GM12878 (cell line): ENCODE data around the gene TFDP1. TPM values are rescaled to one million over a fixed set of nuclear protein-coding genes. Genes with fewer than 3 reads are reported as not detected.
A peak's percentile ranks its signal among the peaks of the same experiment; 100 is the strongest.

Experiments
- BACH1 ChIP-seq: fragments of 450-650 bp; IDR thresholded peaks from 2 replicates; pipeline ENCODE4 v1.6.1; 2017; ENCODE audit warnings: mild to moderate bottlenecking, borderline replicate concordance
- CBX5 ChIP-seq: sonication (generic); IDR thresholded peaks from 2 replicates; pipeline ENCODE4 v1.6.1; 2016; ENCODE audit warnings: low read depth, moderate library complexity, mild to moderate bottlenecking, inconsistent platforms
- CEBPB ChIP-seq, 2 experiments: fragments of 150-350 bp in 1 of 2; IDR thresholded peaks; 2 replicates each; pipeline ENCODE4 v1.6.1; 2012 to 2014; ENCODE audit warnings: low read depth in 2 of 2, low read length in 2 of 2, borderline replicate concordance in 1 of 2, inconsistent platforms in 1 of 2
- DPF2 ChIP-seq: fragments of 450-650 bp; IDR thresholded peaks from 2 replicates; pipeline ENCODE4 v1.6.1; 2017; ENCODE audit warnings: mild to moderate bottlenecking
- ESRRA ChIP-seq: IDR thresholded peaks from 2 replicates; pipeline ENCODE4 v1.6.1; 2012; ENCODE audit warnings: mild to moderate bottlenecking, low read length, improper control_type of control experiment
- FOXM1 ChIP-seq: IDR thresholded peaks from 2 replicates; pipeline ENCODE4 v1.6.1; 2012; ENCODE audit warnings: low read depth, mild to moderate bottlenecking, inconsistent platforms, low read length, moderate library complexity
- GATAD2B ChIP-seq: fragments of 450-650 bp; conservative IDR thresholded peaks from 2 replicates; pipeline ENCODE4 v1.6.1; 2017; ENCODE audit warnings: low read depth, mild to moderate bottlenecking, moderate library complexity
- IKZF1 ChIP-seq: fragments of 450-650 bp; conservative IDR thresholded peaks from 2 replicates; pipeline ENCODE4 v1.6.1; 2017; ENCODE audit warnings: antibody characterized with exemption, mild to moderate bottlenecking
- LARP7 ChIP-seq: fragments of 450-650 bp; IDR thresholded peaks from 2 replicates; pipeline ENCODE4 v1.6.1; 2017; ENCODE audit warnings: mild to moderate bottlenecking
- NR2F1 ChIP-seq: fragments of 450-650 bp; conservative IDR thresholded peaks from 2 replicates; pipeline ENCODE4 v1.6.1; 2017; ENCODE audit warnings: mild to moderate bottlenecking
- PML ChIP-seq: IDR thresholded peaks from 2 replicates; pipeline ENCODE4 v1.6.1; 2012; ENCODE audit warnings: low read length, inconsistent platforms
- POLR2A ChIP-seq: IDR thresholded peaks from 2 replicates; pipeline ENCODE4 v1.6.1; 2011; ENCODE audit warnings: low read depth, mild to moderate bottlenecking, low read length
- RUNX3 ChIP-seq: IDR thresholded peaks from 2 replicates; pipeline ENCODE4 v1.6.1; 2012; ENCODE audit warnings: low read length, inconsistent platforms
- SMAD1 ChIP-seq: fragments of 450-650 bp; IDR thresholded peaks from 2 replicates; pipeline ENCODE4 v1.6.1; 2018; ENCODE audit warnings: mild to moderate bottlenecking, low read depth; ENCODE audit not compliant: partially characterized antibody
- SMC3 ChIP-seq: IDR thresholded peaks from 2 replicates; pipeline ENCODE4 v1.6.1; 2011; ENCODE audit warnings: low read length, improper control_type of control experiment, borderline replicate concordance
- SPI1 ChIP-seq: IDR thresholded peaks from 2 replicates; pipeline ENCODE4 v1.6.1; 2011; ENCODE audit warnings: low read depth, mild to moderate bottlenecking, low read length, moderate library complexity, borderline replicate concordance; ENCODE audit not compliant: insufficient read depth
- SUPT20H ChIP-seq: IDR thresholded peaks from 2 replicates; pipeline ENCODE4 v1.6.1; 2011; ENCODE audit warnings: low read depth, mild to moderate bottlenecking, low read length, moderate library complexity, borderline replicate concordance; ENCODE audit not compliant: control insufficient read depth
- TCF3 ChIP-seq: IDR thresholded peaks from 2 replicates; pipeline ENCODE4 v1.6.1; 2012; ENCODE audit warnings: low read depth, mild to moderate bottlenecking, low read length, borderline replicate concordance; ENCODE audit not compliant: insufficient read depth
- YY1 ChIP-seq: IDR thresholded peaks from 2 replicates; pipeline ENCODE4 v1.6.1; 2011; ENCODE audit warnings: low read depth, mild to moderate bottlenecking, low read length
- ZNF24 ChIP-seq: fragments of 450-650 bp; IDR thresholded peaks from 2 replicates; pipeline ENCODE4 v1.6.1; 2017; ENCODE audit warnings: antibody characterized with exemption, mild to moderate bottlenecking
- ZNF384 ChIP-seq: IDR thresholded peaks from 2 replicates; pipeline ENCODE4 v1.6.1; 2012; ENCODE audit warnings: low read depth, mild to moderate bottlenecking, low read length, improper control_type of control experiment, borderline replicate concordance
- ZSCAN29 ChIP-seq: fragments of 450-650 bp; IDR thresholded peaks from 2 replicates; pipeline ENCODE4 v1.6.1; 2017; ENCODE audit warnings: mild to moderate bottlenecking, moderate library complexity
- polyA plus RNA-seq, 11 experiments: library from polyadenylated mRNA; depleted of rRNA in 4 of 11; unstranded in 6 of 11; stranded (reverse) in 5 of 11; fragments of >200 nt; fragmentation: Nextera tagmentation in 4 of 11; fragmentation: Illumina TruSeq in 1 of 11; extraction: Ambion mirVana in 4 of 11; extraction: Trizol in 1 of 11; gene quantifications; 1 replicate in 1 of 11; 2 replicates in 10 of 11; pipeline versions ENCODE4 v1.2.1 to v1.2.3, GENCODE V29; 2011 to 2016; ENCODE audit warnings: inconsistent platforms in 2 of 11, missing spikeins in 2 of 11, low read depth in 1 of 11
- total RNA-seq, 4 experiments: library from RNA; depleted of rRNA in 3 of 4; stranded (reverse); fragments of >200 nt in 3 of 4; fragmentation: Illumina TruSeq in 1 of 4; extraction: Trizol in 1 of 4; gene quantifications; 2 replicates each; pipeline versions ENCODE4 v1.2.1 to v1.2.3, GENCODE V29; 2013 to 2021
- TF ChIP-seq, protein P1 (sequence below): fragments of 450-650 bp; conservative IDR thresholded peaks from 2 replicates; pipeline ENCODE4 v1.6.1; 2017; ENCODE audit warnings: mild to moderate bottlenecking, moderate library complexity
- TF ChIP-seq, protein P2 (sequence below): fragments of 450-650 bp; IDR thresholded peaks from 2 replicates; pipeline ENCODE4 v1.6.1; 2016; ENCODE audit warnings: mild to moderate bottlenecking
- TF ChIP-seq, protein P3 (sequence below): fragments of 450-650 bp; IDR thresholded peaks from 2 replicates; pipeline ENCODE4 v1.6.1; 2017; ENCODE audit warnings: mild to moderate bottlenecking, moderate library complexity

The TFDP1 gene
- total and polyA plus RNA-seq, 10 of the 15 experiments (the other 5 are each of a cell fraction or from before 2014, with no cell fraction given), result 37.7 to 254 (median 119) TPM

DNA sequence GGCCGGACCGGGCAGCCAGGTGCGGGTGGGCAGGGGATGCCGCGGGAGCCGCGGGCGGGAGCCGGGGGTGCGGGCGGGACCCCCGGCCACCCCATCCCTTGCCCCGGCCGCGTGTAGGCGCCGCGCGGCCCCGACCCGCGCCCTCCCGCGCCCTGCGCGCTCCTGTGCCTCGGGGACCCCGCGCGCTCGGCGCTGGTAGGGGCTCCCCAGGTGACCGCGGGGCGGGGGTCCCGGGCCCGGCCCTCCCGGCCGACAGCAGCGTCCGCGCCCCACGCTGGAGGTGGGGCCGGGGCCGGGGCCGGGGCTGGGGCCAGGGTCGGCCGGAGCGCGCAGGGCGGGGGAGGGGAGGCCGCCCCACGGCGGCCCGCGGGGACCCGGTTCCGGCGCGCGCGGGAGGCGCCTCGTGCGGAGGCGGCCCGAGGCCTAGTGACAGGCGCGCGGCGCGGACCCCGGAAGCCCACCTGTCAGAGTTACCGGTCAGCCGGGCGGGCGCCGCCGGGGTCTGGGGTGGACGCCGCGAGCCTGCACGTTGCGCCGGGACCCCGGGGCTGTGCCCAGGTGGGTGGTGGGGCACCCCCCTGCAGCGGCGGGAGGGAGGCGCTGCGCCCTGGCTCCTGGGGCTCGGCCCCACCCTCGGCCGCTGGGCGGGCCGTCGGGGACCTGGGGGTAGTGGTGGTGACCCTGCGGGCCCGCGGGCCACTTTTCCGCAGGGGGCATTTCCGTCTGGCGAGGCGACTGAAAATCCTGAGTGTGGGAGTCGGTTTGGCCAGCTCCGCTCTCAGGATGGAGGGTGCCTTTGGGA lies 518 bp downstream of the TFDP1 start (continued):
- TF ChIP-seq, protein P1, sequence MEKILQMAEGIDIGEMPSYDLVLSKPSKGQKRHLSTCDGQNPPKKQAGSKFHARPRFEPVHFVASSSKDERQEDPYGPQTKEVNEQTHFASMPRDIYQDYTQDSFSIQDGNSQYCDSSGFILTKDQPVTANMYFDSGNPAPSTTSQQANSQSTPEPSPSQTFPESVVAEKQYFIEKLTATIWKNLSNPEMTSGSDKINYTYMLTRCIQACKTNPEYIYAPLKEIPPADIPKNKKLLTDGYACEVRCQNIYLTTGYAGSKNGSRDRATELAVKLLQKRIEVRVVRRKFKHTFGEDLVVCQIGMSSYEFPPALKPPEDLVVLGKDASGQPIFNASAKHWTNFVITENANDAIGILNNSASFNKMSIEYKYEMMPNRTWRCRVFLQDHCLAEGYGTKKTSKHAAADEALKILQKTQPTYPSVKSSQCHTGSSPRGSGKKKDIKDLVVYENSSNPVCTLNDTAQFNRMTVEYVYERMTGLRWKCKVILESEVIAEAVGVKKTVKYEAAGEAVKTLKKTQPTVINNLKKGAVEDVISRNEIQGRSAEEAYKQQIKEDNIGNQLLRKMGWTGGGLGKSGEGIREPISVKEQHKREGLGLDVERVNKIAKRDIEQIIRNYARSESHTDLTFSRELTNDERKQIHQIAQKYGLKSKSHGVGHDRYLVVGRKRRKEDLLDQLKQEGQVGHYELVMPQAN, result peak; percentile 85
- no peak for TF ChIP-seq PML
- TF ChIP-seq BACH1, result peak; percentile 22; the same call in 1 of the 2 replicates
- TF ChIP-seq RUNX3, result 0 out of 2 replicates have a peak, but pooled peaks have one; percentile 3
- no peak for TF ChIP-seq ZNF24
- no peak for TF ChIP-seq CBX5
- TF ChIP-seq IKZF1, result peak; percentile 50; the same call in 1 of the 2 replicates
- TF ChIP-seq TCF3, result 0 out of 2 replicates have a peak, but pooled peaks have one; percentile 18
- no peak for TF ChIP-seq SMAD1
- 0 out of 2 replicates have a peak, but pooled peaks have one; percentile 35 for TF ChIP-seq ZSCAN29
- peak; percentile 59 for TF ChIP-seq DPF2
- TF ChIP-seq POLR2A, result peak; percentile 53
- TF ChIP-seq YY1, result 0 out of 2 replicates have a peak, but pooled peaks have one; percentile 15
- TF ChIP-seq, protein P2, sequence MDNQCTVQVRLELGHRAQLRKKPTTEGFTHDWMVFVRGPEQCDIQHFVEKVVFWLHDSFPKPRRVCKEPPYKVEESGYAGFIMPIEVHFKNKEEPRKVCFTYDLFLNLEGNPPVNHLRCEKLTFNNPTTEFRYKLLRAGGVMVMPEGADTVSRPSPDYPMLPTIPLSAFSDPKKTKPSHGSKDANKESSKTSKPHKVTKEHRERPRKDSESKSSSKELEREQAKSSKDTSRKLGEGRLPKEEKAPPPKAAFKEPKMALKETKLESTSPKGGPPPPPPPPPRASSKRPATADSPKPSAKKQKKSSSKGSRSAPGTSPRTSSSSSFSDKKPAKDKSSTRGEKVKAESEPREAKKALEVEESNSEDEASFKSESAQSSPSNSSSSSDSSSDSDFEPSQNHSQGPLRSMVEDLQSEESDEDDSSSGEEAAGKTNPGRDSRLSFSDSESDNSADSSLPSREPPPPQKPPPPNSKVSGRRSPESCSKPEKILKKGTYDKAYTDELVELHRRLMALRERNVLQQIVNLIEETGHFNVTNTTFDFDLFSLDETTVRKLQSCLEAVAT, result no peak
- TF ChIP-seq SPI1, result no peak
- TF ChIP-seq FOXM1, result no peak
- no peak for TF ChIP-seq SUPT20H
- peak; percentile 70 for TF ChIP-seq NR2F1
- TF ChIP-seq LARP7, result peak; percentile 80
- no peak for TF ChIP-seq ZNF384
- TF ChIP-seq GATAD2B, result peak; percentile 85
- TF ChIP-seq ESRRA, result no peak
- TF ChIP-seq, protein P3, sequence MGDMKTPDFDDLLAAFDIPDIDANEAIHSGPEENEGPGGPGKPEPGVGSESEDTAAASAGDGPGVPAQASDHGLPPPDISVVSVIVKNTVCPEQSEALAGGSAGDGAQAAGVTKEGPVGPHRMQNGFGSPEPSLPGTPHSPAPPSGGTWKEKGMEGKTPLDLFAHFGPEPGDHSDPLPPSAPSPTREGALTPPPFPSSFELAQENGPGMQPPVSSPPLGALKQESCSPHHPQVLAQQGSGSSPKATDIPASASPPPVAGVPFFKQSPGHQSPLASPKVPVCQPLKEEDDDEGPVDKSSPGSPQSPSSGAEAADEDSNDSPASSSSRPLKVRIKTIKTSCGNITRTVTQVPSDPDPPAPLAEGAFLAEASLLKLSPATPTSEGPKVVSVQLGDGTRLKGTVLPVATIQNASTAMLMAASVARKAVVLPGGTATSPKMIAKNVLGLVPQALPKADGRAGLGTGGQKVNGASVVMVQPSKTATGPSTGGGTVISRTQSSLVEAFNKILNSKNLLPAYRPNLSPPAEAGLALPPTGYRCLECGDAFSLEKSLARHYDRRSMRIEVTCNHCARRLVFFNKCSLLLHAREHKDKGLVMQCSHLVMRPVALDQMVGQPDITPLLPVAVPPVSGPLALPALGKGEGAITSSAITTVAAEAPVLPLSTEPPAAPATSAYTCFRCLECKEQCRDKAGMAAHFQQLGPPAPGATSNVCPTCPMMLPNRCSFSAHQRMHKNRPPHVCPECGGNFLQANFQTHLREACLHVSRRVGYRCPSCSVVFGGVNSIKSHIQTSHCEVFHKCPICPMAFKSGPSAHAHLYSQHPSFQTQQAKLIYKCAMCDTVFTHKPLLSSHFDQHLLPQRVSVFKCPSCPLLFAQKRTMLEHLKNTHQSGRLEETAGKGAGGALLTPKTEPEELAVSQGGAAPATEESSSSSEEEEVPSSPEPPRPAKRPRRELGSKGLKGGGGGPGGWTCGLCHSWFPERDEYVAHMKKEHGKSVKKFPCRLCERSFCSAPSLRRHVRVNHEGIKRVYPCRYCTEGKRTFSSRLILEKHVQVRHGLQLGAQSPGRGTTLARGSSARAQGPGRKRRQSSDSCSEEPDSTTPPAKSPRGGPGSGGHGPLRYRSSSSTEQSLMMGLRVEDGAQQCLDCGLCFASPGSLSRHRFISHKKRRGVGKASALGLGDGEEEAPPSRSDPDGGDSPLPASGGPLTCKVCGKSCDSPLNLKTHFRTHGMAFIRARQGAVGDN, result peak; percentile 55
- no peak for TF ChIP-seq CEBPB (IDR thresholded peaks at IDR 0.05; ENCODE audit: borderline replicate concordance in 1 of 2, low read depth in 2 of 2, low read length in 2 of 2)
- TF ChIP-seq SMC3, result no peak
